ENCODE results near the gene IFI27L2. TPM values are rescaled to one million over a fixed set of nuclear protein-coding genes. Genes with fewer than 3 reads are reported as not detected.
A peak's percentile ranks its signal among the peaks of the same experiment; 100 is the strongest.

Gene IFI27L2
- total RNA-seq, 1 donor from 2014 or later, result 28.2 TPM

DNA sequence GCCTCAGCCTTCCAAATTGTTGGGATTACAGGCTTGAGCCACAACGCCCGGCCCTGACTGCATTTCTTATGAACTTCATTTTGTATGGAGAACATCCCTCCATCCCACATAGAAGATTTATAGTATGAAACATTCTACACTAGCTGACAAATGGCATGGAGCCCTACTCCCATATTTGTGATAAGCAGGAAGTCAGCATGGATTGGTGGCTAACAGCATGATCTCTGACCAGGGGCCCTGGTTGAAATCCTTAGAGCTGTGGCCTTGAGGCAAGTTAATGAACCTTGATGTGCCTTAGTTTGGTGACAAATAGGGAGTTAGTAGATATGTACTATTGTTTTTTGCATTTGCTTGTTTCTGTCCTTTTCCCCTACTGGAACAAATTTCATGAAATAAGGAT, 36.0 kb downstream of the IFI27L2 start:
- Mint-ChIP-seq H3K36me3 (peaks cover 17% of the 10 kb centered on the region), H3K4me1 (ENCODE audit: unreplicated experiment) (peaks cover 3% of the 10 kb centered on the region), H3K9me3 (no peaks in the 10 kb centered on the region), H3K27ac (no peak overlapping the region), H3K27me3 (no peaks in the 10 kb centered on the region), H3K4me3 (no peak overlapping the region)
- DNase-seq (ENCODE audit: extremely low spot score, unreplicated experiment), result no peak
- no peak for TF ChIP-seq CTCF (conservative IDR thresholded peaks at IDR 0.05)

GRCh38 chr14:94089479-94089878, 39.9 kb downstream of the IFI27L2 start:
- Mint-ChIP-seq H3K4me3 (no peak overlapping the region), H3K9me3 (peaks cover 4% of the 10 kb centered on the region), H3K36me3 (peaks cover 5% of the 10 kb centered on the region), H3K27me3 (no peaks in the 10 kb centered on the region), H3K4me1 (ENCODE audit: unreplicated experiment) (no peaks in the 10 kb centered on the region), H3K27ac (no peak overlapping the region)
- no peak for TF ChIP-seq CTCF (conservative IDR thresholded peaks at IDR 0.05)
- DNase-seq (ENCODE audit: extremely low spot score, unreplicated experiment), result no peak

GRCh38 chr14:94088516-94088915, 40.9 kb downstream of the IFI27L2 start:
- Mint-ChIP-seq H3K4me3 (no peak overlapping the region), H3K4me1 (ENCODE audit: unreplicated experiment) (no peaks in the 10 kb centered on the region), H3K27me3 (no peaks in the 10 kb centered on the region), H3K27ac (no peak overlapping the region), H3K9me3 (peaks cover 4% of the 10 kb centered on the region), H3K36me3 (peaks cover 5% of the 10 kb centered on the region)
- no peak for DNase-seq (ENCODE audit: extremely low spot score, unreplicated experiment)
- no peak for TF ChIP-seq CTCF (conservative IDR thresholded peaks at IDR 0.05)

GRCh38 chr14:94087891-94088290, 41.5 kb downstream of the IFI27L2 start:
- Mint-ChIP-seq H3K27ac (no peak overlapping the region), H3K27me3 (no peaks in the 10 kb centered on the region), H3K9me3 (peaks cover 8% of the 10 kb centered on the region), H3K4me3 (no peak overlapping the region), H3K36me3 (peaks cover 10% of the 10 kb centered on the region), H3K4me1 (ENCODE audit: unreplicated experiment) (no peaks in the 10 kb centered on the region)
- no peak for DNase-seq (ENCODE audit: extremely low spot score, unreplicated experiment)
- no peak for TF ChIP-seq CTCF (conservative IDR thresholded peaks at IDR 0.05)

DNA sequence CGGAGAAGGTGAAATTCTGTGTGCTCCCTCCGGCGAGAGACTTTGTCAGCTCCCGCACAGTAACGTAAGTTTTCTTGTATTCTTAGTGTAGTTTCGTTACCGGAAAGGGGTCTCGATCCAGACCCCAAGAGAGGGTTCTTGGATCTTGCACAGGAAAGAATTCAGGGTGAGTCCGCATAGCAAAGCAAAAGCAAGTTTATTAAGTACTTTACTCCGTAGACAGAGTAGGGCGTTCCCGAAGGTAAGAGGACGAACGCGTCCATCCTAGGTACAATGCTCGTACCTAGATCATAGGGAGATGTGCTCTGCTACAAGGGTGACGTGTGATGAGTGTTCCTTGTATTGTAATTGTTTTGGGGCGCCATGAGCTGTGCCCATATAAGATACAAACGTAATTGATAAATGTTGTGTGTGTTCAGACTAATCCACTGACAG, 48.0 kb downstream of the IFI27L2 start:
- H3K4me1 Mint-ChIP-seq (ENCODE audit: unreplicated experiment), result peaks cover 31% of the 10 kb centered on the region
- H3K9me3 Mint-ChIP-seq, result peaks cover 11% of the 10 kb centered on the region
- peak overlapping the region; percentile 98 for H3K4me3 Mint-ChIP-seq
- TF ChIP-seq CTCF (conservative IDR thresholded peaks at IDR 0.05), result no peak
- no peaks in the 10 kb centered on the region for H3K27me3 Mint-ChIP-seq
- peaks cover 39% of the 10 kb centered on the region for H3K36me3 Mint-ChIP-seq
- no peak for DNase-seq (ENCODE audit: extremely low spot score, unreplicated experiment)
- peak overlapping the region; percentile 96 for H3K27ac Mint-ChIP-seq
